Activated gamma-delta T cell (primary cell): Measurements from ENCODE around the gene TTLL5.
"Not testable (repeated sequence)": the region's sequence is repeated elsewhere in the genome, so short reads cannot be mapped to it uniquely, and the experiment has no call there.

Source experiments
- DNase-seq: peaks from one replicate; lab custom pipeline; 2025; lab: John Stamatoyannopoulos, UW

Gene TTLL5

GRCh38 chr14:75650253-75651058, 10.6 kb upstream of the TTLL5 start:
- no peak for DNase-seq

- DNase-seq, result no peak
These were observed 7.5 kb upstream of the TTLL5 start for GRCh38 chr14:75653563-75653962.

- no peak for DNase-seq
These were observed 6.8 kb upstream of the TTLL5 start for GRCh38 chr14:75654127-75654732.

GRCh38 chr14:75655235-75655634, 5.8 kb upstream of the TTLL5 start:
- no peak for DNase-seq

- no peak for DNase-seq
These were observed 3.7 kb upstream of the TTLL5 start for GRCh38 chr14:75657331-75657730.

- DNase-seq, result no peak
These were observed 2.1 kb upstream of the TTLL5 start for GRCh38 chr14:75658957-75659356.

- no peak for DNase-seq
These were observed 812 bp upstream of the TTLL5 start for GRCh38 chr14:75660238-75660629.

- no peak for DNase-seq
These were observed 411 bp downstream of the TTLL5 start for GRCh38 chr14:75661499-75661814.

- no peak for DNase-seq
These were observed 1.9 kb downstream of the TTLL5 start for GRCh38 chr14:75662966-75663365.

- DNase-seq, result no peak
These were observed 6.2 kb downstream of the TTLL5 start for GRCh38 chr14:75667099-75667765.

- DNase-seq, result no peak
These were observed 11.7 kb downstream of the TTLL5 start for GRCh38 chr14:75672605-75673192.

GRCh38 chr14:75673345-75674035, 12.4 kb downstream of the TTLL5 start:
- DNase-seq, result no peak

GRCh38 chr14:75675265-75675960, 14.4 kb downstream of the TTLL5 start:
- no peak for DNase-seq

GRCh38 chr14:75685910-75686309, 24.9 kb downstream of the TTLL5 start:
- no peak for DNase-seq

- no peak for DNase-seq
These were observed 28.0 kb downstream of the TTLL5 start for GRCh38 chr14:75689012-75689411.

- no peak for DNase-seq
These were observed 29.0 kb downstream of the TTLL5 start for GRCh38 chr14:75690010-75690409.

GRCh38 chr14:75695025-75695424, 34.0 kb downstream of the TTLL5 start:
- DNase-seq, result not testable (repeated sequence)

- DNase-seq, result no peak
These were observed 36.3 kb downstream of the TTLL5 start for GRCh38 chr14:75697386-75697785.

GRCh38 chr14:75697918-75698317, 36.9 kb downstream of the TTLL5 start:
- DNase-seq, result no peak

GRCh38 chr14:75699331-75699730, 38.3 kb downstream of the TTLL5 start:
- DNase-seq, result no peak

GRCh38 chr14:75700295-75700694, 39.2 kb downstream of the TTLL5 start:
- no peak for DNase-seq

- no peak for DNase-seq
These were observed 41.1 kb downstream of the TTLL5 start for GRCh38 chr14:75702122-75702521.
